NCI-H345 treated with DMSO at 0.1 percent for 48 hours (cell line): ENCODE data around the gene JAML.

ENCODE experiments used
- DNase-seq: peaks from one replicate; lab custom pipeline; 2025; ENCODE audit not compliant: unreplicated experiment; lab: John Stamatoyannopoulos, UW

The JAML gene

DNA sequence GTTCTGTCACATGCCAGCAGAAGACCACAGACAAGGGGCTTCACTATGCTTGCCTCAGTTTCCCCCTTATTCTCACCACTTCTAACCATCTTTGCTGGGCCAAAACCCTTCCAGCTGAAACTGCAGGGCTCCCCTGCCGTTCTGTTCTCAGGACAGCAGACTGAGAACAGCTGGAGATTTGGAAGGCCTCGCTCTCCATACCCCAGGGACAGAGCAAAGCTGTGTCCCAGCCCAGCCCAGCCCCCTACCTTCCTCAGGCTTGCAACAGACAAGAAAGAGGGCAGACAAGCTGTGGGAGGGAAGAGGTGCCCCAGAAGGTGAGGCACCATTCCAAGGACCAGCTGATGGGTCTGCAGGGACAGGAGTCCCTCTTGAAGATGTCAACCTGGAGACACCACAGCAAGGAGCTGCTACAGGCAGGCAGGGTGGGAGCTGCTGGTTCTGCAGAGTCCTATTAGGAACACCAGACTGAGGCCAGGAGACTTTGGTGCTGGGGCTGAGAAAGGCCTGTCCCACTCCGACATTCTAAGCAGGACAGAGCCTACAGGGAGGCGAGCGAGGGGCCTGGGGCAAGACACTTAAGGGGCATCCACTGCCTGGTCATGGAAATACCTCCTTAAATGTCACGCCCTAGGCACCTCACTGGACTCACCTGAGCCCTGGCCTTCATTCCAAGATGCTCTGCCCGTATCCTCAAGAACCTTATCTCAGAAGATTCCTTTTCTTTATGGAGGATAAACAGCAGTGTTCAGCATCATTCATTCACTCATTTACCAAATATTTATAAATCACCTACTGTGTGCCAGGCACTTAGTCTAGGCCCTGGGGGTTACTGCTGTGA is 55.3 kb downstream of the JAML start:
- DNase-seq, result no peak

DNA sequence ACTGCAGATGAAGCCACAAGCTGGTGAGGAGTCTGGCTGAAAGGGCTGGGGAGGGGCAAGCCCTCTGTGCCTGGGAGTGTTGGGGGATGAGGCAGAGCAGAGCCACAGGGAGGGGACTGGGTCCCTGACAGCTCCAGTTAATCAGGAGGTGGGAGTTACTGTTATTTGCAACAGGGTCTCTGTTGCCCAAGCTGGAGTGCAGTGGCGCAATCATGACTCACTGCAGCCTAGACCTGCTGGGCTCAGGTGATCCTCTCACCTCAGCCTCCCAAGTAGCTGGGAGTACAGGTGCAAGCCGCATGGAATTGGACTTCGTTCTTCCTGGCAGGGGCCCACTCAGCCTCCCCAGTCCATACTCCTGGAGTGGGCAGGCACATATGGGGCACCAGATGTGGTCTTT is 56.1 kb downstream of the JAML start:
- DNase-seq, result no peak

DNA sequence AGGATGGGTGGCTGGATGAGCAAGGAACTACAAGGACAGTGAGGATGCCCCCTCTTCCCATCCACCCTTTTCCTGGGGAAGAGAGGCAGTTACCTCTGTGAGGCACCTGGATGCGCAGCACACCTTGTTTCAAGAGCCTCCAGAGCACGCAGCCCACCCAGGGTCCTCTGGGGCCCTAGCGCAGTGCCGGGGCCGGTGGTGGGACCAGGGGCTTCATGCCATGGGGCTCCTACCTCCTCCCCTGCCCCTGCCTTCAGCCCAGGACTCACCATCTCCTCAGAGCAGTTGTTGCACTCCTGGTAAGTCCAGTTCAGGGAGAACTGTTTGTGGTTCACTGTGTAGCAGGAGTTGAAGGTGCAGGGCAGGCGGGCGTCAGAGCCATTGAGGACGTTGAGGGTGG is 56.5 kb downstream of the JAML start:
- DNase-seq, result no peak

DNA sequence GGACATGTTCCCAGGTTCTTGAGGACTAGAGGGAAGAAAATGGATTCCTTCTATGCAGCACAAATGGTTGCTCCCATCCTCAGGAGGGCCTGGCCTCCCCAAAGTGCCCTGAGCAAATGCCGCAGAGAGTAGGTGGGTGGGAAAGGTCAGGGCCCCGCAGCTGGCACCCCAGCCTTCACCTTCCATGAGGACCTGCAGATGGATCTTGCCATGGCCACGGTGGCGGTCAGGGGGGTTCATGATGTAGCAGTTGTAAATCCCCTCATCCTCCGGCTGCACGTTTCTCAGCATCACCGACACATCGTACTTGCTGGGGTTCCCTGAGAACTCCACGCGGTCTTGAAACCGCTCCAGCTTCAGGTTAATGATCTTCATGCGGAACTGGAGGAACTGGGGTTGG is 56.9 kb downstream of the JAML start:
- no peak for DNase-seq

DNA sequence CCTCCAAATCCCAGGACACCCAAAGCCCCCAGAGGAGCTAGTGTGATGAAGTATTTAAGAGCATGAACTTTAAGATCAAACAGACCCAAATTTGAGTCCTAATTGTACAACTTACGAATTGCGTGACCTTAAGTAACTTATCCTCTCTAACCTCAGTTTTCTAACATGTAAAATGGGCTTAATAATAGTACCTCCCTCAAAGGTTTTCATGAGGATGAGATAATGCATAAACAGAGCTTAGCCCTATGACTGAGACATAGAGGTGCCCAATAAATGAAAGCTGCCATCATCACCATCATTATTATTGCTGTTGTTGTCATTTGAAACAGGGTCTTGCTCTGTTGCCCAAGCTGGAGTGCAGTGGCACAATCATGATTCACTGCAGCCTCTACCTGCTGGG is 57.6 kb downstream of the JAML start:
- DNase-seq, result no peak

DNA sequence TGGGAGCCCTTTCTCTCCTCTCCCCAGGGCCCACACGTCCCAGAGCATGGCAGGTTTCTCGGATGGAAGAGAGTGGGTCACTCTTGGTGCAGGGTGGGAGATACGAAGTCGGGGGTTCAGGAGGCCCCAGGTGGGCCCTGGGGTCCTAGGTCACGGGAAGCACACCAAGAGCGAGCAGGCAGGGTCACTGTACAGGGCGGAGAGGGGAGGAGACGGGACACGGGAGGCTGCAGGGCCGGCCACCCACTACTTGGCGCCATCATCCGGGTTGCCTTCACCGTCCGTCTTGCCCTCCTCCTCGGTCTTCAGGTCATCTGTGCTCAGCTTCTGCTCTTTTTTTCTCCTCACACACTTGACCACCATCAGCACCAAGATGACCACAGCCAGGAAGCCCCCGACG is 58.2 kb downstream of the JAML start:
- DNase-seq, result no peak

DNA sequence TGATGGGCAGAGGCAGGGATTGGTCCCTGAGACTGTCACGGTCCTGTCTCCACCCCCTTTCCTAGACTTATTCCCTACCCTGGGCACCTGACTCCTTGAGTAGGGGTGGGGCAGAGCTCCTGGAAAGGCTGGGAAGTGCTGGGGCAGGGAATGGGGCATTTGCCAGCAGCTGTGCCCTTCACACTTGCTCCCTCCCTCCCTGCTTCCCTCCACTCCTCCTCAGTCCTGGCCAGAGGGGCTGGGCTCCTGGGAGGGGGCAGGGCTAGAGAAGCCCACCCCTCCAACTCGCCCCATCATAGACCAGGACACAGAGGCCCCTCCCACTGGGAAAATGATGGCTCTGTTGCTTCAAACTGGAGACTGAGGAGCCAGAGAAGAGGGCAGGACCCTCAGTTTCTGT is 59.9 kb downstream of the JAML start:
- no peak for DNase-seq

DNA sequence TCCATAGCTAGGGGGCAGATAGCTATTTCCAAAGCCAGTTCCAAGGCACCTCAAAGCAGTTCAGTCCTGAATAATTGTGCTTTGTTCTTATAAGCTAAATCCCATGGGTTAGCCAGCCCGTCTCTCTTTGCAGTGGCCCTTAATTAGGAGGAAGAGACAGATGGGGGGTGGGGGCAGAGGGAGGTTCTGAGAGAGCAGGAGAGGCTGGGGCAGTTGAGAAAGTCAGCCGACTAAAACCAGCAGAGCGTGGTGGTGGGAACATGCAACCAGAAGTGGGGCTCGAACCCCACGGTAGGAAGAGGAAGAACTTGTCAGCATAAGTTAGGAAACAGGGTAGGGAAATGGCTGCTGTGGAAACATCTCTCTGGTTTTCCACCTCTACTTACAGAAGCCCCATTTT is 61.3 kb downstream of the JAML start:
- DNase-seq, result no peak

DNA sequence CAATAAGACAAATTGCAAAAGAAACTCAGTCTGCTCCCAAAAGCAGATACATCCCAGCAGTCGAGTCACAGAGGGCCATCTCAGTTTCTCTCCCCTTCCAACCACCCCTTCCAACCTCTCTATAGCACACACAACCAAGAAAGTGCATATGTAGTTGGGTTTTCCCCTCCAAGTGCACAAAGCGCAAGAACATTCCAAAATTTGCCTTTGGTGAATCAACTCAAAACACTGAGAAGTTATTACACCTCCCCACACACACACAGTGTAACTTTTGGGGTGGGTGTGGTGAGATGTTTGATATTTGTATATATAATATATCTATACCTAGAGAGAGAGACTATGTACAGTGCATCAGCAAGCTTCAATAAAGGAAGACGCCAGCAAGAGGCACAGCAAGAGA is 62.0 kb downstream of the JAML start:
- DNase-seq, result no peak

DNA sequence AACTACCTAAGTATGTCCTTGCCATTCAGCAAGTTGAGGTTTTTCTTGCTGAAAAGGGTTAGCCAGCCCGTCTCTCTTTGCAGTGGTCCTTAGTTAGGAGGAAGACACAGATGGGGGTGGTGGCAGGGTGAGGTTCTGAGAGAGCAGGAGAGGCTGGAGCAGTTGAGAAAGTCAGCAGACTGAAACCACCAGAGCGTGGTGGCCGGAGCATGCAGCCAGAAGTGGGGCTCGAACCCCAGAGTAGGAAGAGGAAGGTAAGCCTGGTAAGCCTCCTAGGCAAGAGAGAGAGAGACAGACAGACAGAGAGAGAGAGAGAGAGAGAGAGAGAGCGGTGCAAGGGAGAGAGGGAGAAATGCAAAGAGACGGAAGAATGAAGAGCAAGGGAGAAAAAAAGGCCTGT is 63.0 kb downstream of the JAML start:
- DNase-seq, result no peak

DNA sequence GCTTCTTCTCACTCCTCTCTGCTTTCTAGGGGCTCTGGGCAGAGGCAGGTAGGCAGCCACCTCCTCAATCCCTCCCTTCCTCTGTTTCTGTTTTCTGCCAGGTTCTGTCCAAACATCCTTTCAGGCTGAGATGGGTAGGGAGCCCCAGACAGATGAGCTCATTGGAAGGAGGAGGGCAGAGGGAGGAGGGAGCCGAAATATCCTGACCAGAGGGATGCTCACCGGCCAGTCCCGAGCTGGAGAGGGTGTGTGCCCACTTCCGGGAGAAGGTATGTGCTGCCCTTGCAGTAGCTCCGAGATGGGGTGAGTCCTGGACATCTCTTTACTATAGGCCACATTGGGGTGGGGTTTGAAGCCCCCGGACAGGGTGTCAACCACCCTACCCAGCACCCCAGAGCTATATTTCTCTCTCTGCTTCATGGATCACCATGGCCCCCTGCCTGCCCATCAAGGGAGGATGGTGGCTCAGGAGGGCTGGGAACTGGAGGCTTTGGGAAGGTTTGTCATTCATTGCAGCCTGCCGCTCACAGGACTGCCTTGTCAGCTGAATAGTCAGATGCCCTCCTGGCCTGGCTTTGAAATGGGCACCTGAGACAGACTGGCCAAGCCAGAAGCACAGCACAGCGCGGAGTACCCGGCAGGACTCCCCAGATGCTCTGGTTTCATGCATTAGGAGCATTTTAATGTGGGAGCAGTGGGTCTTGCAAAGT is 67.5 kb downstream of the JAML start:
- DNase-seq, result no peak

DNA sequence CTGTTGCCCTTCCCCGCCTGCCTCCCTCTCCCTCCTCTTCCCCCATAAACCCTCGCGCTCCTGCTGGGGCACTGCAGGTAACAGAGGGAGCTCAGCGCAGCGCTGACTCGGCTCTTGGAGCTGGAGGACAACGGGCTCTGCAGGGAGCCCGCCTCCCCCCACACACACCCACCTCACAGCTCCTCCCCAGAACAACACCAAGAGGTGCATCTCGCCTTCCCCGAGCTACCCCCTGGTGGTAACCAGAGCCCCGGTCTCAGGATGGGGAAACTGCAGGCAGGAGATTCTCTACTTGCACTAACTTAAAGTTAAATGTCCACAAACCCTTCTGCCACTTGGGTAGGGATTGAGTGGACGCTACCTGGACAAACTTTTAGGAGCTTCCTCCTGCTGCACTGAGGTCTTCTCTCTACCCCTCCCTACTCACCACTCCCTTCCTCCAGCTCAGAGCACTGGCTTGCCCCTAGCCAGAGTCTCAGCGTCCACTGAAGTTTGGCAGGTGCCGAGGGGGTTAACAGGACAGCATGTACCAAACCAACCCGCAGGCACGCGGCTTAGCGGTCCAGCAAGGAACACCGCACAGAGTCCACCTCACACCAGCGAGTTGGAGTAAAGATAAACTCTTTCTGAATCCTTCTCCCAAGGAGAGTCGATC is 68.2 kb downstream of the JAML start:
- no peak for DNase-seq

DNA sequence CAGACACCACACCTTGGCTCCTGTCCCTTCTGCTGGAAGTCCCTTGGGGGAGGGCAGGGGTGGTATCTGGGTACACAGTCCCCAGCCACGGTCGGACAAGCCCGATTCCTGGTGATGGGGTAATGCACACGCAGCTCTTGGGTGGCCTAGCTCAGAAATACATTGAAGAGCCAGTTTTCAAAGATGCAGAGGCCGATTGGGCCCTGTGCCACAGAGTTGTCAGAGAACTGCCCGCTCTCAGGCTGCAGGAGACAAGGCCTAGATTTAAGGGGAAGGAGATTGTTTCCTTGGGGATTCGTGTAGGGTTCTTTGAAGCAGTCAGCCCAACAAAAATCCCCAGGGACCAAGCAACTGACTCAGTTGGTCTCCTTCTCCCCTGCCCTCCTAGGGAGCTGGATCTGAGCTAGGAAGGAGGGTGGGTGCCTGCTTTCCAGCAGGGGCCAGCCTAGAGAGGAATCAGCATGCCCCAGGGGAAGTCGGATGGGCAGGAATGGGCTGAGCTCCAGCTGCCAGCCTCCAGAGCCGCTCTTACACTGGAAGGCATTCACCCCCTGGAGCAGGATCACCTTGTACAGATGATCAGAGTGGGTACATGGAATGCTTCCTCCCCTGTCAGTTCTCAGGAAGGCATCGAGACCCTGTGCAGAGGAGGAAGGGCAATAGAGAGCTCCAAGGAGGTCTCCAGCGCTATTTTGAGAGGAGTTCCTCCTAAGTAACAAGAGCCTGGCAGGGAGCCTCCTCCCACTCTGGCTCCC is 68.9 kb downstream of the JAML start:
- peak; percentile 57 for DNase-seq

DNA sequence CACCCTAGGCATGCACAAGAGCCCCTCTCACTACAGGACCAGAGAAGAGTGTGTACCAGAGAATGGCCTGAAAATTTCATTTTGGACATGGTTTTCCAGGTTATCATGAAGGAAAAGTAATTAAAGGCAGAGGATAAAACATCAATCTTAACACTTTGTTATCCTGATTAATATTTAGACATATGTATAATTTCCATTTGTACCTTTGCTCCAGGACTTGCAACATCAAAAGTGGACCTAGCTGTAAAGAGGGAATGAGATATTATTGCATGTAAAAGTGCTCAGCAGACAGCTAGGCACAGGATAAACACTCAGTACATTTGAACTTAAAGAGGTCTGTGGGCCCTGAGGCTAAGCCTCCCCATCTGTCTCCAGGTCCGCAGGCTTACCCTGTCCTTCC is 70.2 kb downstream of the JAML start:
- DNase-seq, result no peak

DNA sequence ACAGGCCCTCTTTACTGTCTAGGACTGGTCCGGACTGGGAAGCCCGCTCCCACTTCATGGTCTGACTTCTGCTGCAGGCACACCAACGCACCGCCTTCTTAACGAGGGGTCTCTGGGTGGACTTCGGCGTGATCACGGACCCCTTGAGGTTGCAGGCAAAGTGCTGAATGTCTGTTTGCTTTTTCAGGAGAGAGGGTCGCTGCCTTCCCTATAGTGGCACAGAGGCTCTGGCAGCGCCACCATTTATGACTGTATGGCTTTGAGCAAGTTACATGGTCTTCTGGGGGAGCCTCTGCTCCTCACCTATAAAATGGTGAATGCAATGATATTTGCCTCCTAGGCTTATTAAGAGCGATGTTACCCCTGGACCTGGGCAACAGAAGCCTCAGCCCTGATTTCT is 70.8 kb downstream of the JAML start:
- no peak for DNase-seq

DNA sequence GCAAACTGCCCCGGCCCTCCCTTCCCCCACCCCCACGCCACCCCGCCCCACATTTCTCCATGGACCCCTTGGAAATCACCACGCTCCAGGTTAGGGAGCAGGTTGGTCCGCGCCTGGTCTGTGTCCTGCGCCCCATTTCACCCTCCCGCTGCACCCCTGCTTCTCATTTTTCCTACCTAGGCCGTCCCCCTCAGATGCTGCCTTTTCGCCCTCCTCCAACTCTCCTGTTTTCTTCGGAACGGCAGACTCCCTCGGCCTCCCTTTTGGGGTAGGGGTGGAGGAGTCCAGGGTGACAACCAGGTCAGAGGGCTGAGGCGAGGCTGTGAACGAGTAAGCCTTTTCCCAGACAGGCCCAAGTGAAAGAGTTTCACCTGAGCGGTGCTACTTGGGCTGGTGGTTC is 71.3 kb downstream of the JAML start:
- no peak for DNase-seq

DNA sequence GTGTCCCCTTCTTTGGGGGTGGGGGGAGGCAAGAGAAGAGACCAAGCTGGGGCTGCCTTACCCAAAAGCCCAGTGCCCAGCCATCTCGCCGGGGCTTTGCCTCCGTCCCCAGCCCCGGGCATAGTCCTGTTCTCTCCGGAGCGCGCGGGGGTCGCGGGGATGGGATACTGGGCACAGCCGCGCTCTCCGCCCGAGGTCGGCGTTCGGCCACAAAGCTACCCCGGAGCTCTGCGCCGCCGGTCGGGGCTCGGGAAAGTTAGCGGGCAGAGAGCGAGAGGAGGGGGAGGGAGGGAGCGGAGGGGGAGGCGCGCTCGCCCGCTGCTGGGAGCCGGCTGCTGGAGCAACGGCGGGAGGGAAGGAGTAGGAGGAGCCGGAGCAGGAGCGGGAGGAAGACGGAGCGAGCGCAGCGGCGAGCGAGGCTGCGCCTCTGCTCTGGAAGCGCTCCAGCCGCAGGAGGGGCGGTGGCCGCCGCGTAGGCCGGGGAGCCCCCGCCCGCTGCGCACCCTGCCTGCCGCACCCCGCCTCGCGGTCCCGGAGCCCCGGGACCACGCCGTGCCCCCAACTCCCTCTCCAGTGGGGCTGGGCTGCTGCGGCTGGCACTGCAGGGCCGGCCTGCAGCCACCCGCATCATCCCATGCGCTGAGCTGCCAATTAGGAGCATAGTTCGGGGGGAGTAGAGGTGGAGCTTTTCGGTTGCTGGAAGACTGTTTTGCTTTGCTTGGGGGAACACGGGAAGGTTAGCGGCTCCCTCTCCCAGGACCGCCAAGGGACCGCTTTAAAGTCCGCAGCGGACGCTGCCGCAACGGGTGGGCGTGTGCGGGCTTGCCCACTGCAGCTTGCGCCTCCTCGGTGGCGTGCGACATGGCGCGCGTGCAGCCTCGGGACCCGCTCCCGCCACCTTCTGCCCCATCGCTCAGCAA is 72.0 kb downstream of the JAML start, which contains the start of gene SCN4B:
Gene SCN4B (minus strand): TSS at position 272 of the 920 bp plus-strand sequence. CDS start 150 bp downstream, at position 122.
- peak; percentile 12 for DNase-seq

DNA sequence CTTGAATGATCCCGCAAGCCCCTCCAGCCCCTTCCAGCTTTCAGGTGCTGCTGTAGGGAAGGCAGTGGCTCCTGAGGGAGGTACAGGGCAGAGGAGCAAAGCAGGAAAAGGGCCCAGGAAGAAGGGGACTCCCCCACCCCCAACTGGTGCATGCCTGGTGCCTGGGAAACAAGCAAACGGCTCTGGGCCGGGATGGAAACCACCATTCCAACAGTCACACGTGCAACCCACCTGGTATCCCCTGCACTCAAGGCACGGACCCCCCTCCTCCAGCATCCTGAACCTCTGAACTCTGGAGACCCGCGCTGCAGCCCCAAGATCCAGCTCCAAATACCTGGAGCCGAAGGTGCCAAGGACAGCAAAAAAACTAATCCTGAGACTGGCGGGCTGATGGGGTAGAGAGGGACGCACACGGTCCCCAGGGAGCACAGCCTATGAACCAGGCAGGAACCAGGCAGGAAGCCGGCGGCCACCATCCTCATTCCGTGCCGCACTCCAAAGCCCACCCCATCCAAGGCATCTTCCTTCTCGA is 72.7 kb downstream of the JAML start:
- no peak for DNase-seq

DNA sequence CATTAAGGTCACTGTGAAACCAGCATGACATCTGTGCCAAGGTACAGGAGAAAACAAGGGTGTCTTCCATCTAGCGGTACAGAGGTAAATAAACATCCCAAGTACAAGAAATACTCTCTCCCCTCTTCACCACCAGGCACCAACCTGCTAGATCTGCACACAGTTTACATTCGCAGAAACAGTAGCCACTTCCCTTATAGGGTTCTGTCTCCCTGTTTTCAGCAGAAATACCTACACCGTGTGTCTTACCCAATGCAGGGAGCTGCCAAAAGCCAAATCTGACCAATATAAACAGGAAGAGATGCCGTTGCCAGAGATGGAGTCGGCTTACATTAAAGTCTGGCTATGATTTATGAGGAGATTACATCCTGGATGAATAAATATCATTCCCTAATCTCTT is 73.4 kb downstream of the JAML start:
- DNase-seq, result no peak

DNA sequence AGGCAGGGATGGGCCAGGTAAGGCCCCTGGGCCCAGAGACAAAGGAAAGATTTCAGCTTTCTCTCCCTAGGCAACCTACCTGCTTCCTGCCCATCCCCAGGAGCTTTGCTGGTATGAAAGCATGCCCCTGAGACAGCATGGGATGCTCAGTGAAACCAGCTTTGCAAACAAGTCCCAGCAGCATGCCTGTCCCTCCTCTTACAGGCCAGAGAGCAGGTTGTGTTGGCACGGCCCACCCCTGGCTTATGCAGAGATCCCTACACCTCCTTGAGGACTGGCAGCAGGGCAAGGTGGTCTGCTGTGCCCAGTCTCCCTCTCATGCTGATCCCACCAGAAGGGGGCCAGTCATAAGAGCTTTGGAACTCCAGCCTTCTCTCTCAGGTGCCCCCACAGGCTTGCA is 75.3 kb downstream of the JAML start:
- no peak for DNase-seq
